Testis (tissue), 3 donors: ENCODE data around the gene NOVA1. TPM values are rescaled to one million over a fixed set of nuclear protein-coding genes. Genes with fewer than 3 reads are reported as not detected.

ENCODE experiments used
- DNase-seq: peaks from one replicate; pipeline ENCODE4 v3.0.0-alpha.2; 2019
- H3K27ac ChIP-seq, 2 donors: fragments of 200-600 bp; sonication (generic); one replicate each; pipeline ENCODE4 v1.5.1; 2019
- H3K27me3 ChIP-seq: fragments of 200-600 bp; sonication (generic); one replicate; pipeline ENCODE4 v1.5.1; 2019
- H3K36me3 ChIP-seq: fragments of 200-600 bp; sonication (generic); one replicate; pipeline ENCODE4 v1.5.1; 2017; ENCODE audit warnings: low read depth; ENCODE audit errors: missing control alignments
- H3K4me1 ChIP-seq: fragments of 200-600 bp; sonication (generic); one replicate; pipeline ENCODE4 v1.5.1; 2019
- H3K4me3 ChIP-seq, 2 donors: fragments of 200-600 bp; sonication (generic); one replicate each; pipeline ENCODE4 v1.5.1; 2017 to 2019
- H3K9me3 ChIP-seq: fragments of 200-600 bp; sonication (generic); one replicate; pipeline ENCODE4 v1.5.1; 2017
- POLR2A ChIP-seq: fragments of 450-650 bp; IDR thresholded peaks from one replicate; pipeline ENCODE4 v1.6.1; 2017; ENCODE audit warnings: antibody characterized with exemption, mild to moderate bottlenecking, moderate library complexity
- WGBS, 2 donors: methylation state at CpG; one replicate each; pipeline ENCODE4 v1.1.5; 2018; 5-methylcytosine and 5-hydroxymethylcytosine counted together
- intact Hi-C: fragments of 100-400 bp; cut with DNase I; formaldehyde crosslinking; loops from one replicate; pipeline ENCODE4 v1.15.1; 2023; ENCODE audit warnings: low total_unique reads
- polyA plus RNA-seq: library from polyadenylated mRNA; stranded (reverse); fragments of 350-450 nt; fragmentation: Illumina TruSeq; extraction: RNeasy Lipid Tissue Mini Kit (QIAGEN cat#74804); gene quantifications from one replicate; pipeline ENCODE4 v1.2.3, GENCODE V29; 2014; ENCODE audit warnings: low read depth, low replicate concordance; ENCODE audit not compliant: insufficient read depth
- total RNA-seq, 2 donors: library from RNA; depleted of rRNA; stranded (reverse); fragments of >200 nt; gene quantifications; one replicate each; pipeline ENCODE4 v1.2.3, GENCODE V29; 2016
- TF ChIP-seq, protein P1 (sequence below), 3 experiments: fragments of 450-650 bp in 2 of 3; fragments of 200-600 bp in 1 of 3; sonication (generic) in 1 of 3; IDR thresholded peaks; one replicate each; pipeline ENCODE4 v1.5.1; 2016 to 2019; ENCODE audit warnings: antibody characterized with exemption in 3 of 3, mild to moderate bottlenecking in 2 of 3, moderate library complexity in 1 of 3

NOVA1 gene
- total and polyA plus RNA-seq, 3 donors from 2014 or later = 15.0 to 22.3 (median 15.5) TPM

DNA sequence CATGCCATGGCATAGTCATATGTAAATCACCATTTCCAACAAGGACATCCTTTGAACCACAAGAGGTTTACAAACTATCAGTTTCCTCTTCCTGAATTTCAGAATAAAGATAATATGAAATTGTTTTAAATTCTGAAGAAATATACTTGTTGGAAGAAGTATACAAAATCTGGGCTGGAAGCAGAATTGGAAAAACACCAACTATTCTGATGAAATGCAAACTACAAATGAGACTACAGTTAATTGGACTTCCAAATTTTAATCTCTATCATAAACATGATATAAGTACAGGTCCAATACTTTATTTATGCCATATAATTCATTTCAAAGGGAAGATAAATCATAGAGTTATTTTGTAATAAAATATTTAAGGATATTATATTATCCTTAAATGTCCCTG is 80.1 kb downstream of the NOVA1 start:
- Histone ChIP-seq H3K27ac (no peak overlapping the region), H3K9me3 (no peaks in the 10 kb centered on the region), H3K4me3 (no peak overlapping the region), H3K4me1 (no peaks in the 10 kb centered on the region), H3K36me3 (no peaks in the 10 kb centered on the region), H3K27me3 (no peaks in the 10 kb centered on the region)
- intact Hi-C loops = no loop called here
- DNase-seq = no peak
- TF ChIP-seq, protein P1, sequence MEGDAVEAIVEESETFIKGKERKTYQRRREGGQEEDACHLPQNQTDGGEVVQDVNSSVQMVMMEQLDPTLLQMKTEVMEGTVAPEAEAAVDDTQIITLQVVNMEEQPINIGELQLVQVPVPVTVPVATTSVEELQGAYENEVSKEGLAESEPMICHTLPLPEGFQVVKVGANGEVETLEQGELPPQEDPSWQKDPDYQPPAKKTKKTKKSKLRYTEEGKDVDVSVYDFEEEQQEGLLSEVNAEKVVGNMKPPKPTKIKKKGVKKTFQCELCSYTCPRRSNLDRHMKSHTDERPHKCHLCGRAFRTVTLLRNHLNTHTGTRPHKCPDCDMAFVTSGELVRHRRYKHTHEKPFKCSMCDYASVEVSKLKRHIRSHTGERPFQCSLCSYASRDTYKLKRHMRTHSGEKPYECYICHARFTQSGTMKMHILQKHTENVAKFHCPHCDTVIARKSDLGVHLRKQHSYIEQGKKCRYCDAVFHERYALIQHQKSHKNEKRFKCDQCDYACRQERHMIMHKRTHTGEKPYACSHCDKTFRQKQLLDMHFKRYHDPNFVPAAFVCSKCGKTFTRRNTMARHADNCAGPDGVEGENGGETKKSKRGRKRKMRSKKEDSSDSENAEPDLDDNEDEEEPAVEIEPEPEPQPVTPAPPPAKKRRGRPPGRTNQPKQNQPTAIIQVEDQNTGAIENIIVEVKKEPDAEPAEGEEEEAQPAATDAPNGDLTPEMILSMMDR (IDR thresholded peaks at IDR 0.05) = no peak
- TF ChIP-seq POLR2A = no peak

DNA sequence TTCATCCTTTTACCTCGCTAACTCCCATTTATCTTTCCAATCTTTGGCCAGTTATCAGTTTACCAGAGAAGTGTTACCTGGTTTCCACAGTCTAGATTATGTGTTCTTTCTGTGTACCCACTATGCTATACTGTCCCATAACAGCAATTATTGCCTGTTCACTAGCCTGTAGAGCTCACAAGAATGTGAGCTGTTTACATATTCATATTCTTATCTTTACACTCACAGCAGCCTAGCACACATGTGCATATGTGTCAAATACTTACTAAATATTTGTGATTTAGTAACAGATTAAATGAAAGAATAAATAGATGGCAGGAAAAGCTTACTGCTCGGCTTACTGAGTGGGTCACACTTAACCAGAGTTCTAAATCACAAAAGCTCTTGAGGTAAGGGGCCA is 97.8 kb downstream of the NOVA1 start:
- no peak overlapping the region for H3K27ac ChIP-seq
- no peaks in the 10 kb centered on the region for H3K9me3 ChIP-seq
- TF ChIP-seq, protein P1 (IDR thresholded peaks at IDR 0.05) = no peak
- TF ChIP-seq POLR2A = no peak
- no peaks in the 10 kb centered on the region for H3K36me3 ChIP-seq
- intact Hi-C loops = no loop called here
- no peaks in the 10 kb centered on the region for H3K4me1 ChIP-seq
- DNase-seq = no peak
- H3K27me3 ChIP-seq = no peaks in the 10 kb centered on the region
- no peak overlapping the region for H3K4me3 ChIP-seq
- WGBS, 2 donors = 89 to 95% methylated on average over 2 of the region's 2 CpGs

GRCh38 chr14:26499546-26499945 is 98.3 kb downstream of the NOVA1 start:
- Histone ChIP-seq H3K4me1 (no peaks in the 10 kb centered on the region), H3K9me3 (no peaks in the 10 kb centered on the region), H3K27ac (no peak overlapping the region), H3K4me3 (no peak overlapping the region), H3K27me3 (no peaks in the 10 kb centered on the region), H3K36me3 (no peaks in the 10 kb centered on the region)
- 93 to 98% methylated on average over 2 of the region's 2 CpGs for WGBS, 2 donors
- TF ChIP-seq, protein P1 (IDR thresholded peaks at IDR 0.05) = no peak
- no peak for TF ChIP-seq POLR2A
- no peak for DNase-seq
- intact Hi-C loops = no loop called here

- Histone ChIP-seq H3K9me3 (no peaks in the 10 kb centered on the region), H3K27ac (no peak overlapping the region), H3K4me3 (no peak overlapping the region), H3K27me3 (no peaks in the 10 kb centered on the region), H3K4me1 (no peaks in the 10 kb centered on the region), H3K36me3 (no peaks in the 10 kb centered on the region)
- 92 to 95% methylated on average over 3 of the region's 3 CpGs for WGBS, 2 donors
- intact Hi-C loops = no loop called here
- no peak for DNase-seq
- no peak for TF ChIP-seq POLR2A
- TF ChIP-seq, protein P1 (IDR thresholded peaks at IDR 0.05) = no peak
These were observed 110.9 kb downstream of the NOVA1 start for GRCh38 chr14:26486922-26487321.

- intact Hi-C loops = no loop called here
- TF ChIP-seq, protein P1 (IDR thresholded peaks at IDR 0.05) = no peak
- no peak for TF ChIP-seq POLR2A
- 86 to 92% methylated on average over 2 of the region's 2 CpGs for WGBS, 2 donors
These were observed 113.3 kb downstream of the NOVA1 start for GRCh38 chr14:26484562-26484961.

More at GRCh38 chr14:26484562-26484961, 113.3 kb downstream of the NOVA1 start:
- Histone ChIP-seq H3K27ac (no peak overlapping the region), H3K9me3 (no peaks in the 10 kb centered on the region), H3K36me3 (no peaks in the 10 kb centered on the region), H3K4me1 (no peaks in the 10 kb centered on the region), H3K4me3 (no peak overlapping the region), H3K27me3 (no peaks in the 10 kb centered on the region)
- no peak for DNase-seq
